ENCODE data around the gene SFXN1.

DNA sequence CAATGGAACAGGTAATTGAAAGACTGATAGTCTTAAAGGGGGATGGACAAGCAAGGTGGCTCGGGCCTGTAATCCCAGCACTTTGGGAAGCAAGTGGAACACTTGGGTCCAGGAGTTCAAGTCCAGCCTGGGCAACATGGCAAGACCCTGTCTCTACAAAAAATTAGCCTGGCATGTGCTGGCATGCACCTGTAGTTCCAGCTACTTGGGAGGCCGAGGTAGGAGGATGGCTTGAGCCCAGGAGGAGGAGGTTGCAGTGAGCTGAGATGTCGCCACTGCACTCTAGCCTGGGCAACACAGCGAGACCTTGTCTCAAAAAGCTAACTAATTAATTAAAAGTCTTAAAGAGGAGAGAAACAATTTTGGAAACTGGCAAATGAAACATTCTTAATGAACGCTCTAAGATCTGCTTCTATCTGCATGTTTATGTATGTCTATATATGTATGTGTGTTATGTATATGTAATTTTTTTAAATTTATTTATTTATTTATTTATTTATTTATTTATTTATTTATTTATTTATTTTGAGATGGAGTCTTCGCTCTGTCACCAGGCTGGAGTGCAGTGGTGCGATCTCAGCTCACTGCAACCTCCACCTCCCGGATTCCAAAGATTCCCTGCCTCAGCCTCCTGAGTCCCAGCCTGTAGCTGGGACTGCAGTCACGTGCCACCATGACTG, 80.6 kb downstream of the SFXN1 start:
- TF ChIP-seq, protein P1, sequence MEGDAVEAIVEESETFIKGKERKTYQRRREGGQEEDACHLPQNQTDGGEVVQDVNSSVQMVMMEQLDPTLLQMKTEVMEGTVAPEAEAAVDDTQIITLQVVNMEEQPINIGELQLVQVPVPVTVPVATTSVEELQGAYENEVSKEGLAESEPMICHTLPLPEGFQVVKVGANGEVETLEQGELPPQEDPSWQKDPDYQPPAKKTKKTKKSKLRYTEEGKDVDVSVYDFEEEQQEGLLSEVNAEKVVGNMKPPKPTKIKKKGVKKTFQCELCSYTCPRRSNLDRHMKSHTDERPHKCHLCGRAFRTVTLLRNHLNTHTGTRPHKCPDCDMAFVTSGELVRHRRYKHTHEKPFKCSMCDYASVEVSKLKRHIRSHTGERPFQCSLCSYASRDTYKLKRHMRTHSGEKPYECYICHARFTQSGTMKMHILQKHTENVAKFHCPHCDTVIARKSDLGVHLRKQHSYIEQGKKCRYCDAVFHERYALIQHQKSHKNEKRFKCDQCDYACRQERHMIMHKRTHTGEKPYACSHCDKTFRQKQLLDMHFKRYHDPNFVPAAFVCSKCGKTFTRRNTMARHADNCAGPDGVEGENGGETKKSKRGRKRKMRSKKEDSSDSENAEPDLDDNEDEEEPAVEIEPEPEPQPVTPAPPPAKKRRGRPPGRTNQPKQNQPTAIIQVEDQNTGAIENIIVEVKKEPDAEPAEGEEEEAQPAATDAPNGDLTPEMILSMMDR (IDR thresholded peaks at IDR 0.05; ENCODE audit: insufficient read depth, low read depth, low read length), result no peak
- TF ChIP-seq EZH2 (IDR thresholded peaks at IDR 0.05; ENCODE audit: insufficient read depth, low read length), result no peak
